HG03045 (cell line): ENCODE data around the gene DPEP3.
"Not testable (repeated sequence)": the region's sequence is repeated elsewhere in the genome, so short reads cannot be mapped to it uniquely, and the experiment has no call there.

Source experiments
- ATAC-seq: cut with Tn5 transposase; IDR thresholded peaks from one replicate; pipeline ENCODE4 v1.9.1; 2021; ENCODE audit warnings: mild to moderate bottlenecking, moderate library complexity; ENCODE audit not compliant: unreplicated experiment

DPEP3 gene

GRCh38 chr16:67993207-67994039 is 13.1 kb upstream of the DPEP3 start:
- ATAC-seq = peak; percentile 58

DNA sequence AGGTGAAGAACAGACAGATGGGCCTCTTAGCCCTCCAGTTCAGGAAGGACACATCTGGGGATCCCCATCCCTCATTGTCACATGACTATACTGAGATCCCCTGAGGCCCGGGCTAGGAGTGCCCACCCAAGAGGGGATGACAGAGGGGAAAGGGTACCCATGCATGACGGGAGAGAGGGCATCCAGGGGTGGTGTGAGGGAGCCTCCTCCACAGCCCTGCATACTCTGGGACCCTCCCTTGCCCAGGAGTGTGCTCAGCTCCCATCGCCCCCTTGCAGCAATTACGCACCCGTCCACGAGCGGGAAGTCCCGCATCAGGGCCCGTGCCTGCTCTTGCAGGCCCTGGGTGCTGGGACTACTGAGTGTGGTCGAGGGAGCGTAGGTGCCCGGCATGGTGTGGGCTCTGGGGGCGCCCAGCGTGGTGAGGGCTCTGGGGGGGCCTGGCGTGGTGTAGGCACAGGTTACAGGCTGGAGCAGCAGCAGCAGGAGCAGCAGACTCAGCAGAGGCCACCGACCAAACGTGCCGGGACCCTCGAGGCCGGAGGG is 12.4 kb upstream of the DPEP3 start:
- no peak for ATAC-seq

GRCh38 chr16:67990018-67990386 is 9.7 kb upstream of the DPEP3 start:
- no peak for ATAC-seq

- ATAC-seq = no peak
These were observed 9.2 kb upstream of the DPEP3 start for GRCh38 chr16:67989322-67990017.

GRCh38 chr16:67988675-67989074 is 8.4 kb upstream of the DPEP3 start:
- ATAC-seq = no peak

- no peak for ATAC-seq
These were observed 7.3 kb upstream of the DPEP3 start for GRCh38 chr16:67987460-67988160.

GRCh38 chr16:67986949-67987348 is 6.7 kb upstream of the DPEP3 start:
- ATAC-seq = no peak

DNA sequence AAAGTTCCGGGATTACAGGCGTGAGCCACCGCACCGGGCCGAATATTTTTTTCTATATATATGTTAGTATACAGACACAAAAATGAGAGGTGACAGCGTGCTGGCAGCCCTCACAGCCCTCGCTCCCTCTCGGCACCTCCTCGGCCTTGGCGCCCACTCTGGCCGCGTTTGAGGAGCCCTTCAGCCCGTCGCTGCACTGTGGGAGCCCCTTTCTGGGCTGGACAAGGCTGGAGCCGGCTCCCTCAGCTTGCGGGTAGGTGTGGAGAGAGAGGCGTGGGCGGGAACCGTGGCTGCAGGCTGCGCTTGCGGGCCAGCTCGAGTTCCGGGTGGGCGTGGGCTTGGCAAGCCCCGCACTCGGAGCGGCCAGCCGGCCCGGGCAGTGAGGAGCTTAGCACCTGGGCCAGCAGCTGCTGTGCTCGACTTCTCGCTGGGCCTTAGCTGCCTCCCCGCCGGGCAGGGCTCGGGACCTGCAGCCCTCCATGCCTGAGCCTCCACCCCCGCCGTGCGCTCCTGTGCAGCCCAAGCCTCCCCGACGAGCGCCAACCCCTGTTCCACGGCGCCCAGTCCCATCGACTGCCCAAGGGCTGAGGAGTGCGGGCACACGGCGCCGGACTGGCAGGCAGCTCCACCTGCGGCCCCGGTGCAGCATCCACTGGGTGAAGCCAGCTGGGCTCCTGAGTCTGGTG is 1.9 kb upstream of the DPEP3 start:
- ATAC-seq = no peak

DNA sequence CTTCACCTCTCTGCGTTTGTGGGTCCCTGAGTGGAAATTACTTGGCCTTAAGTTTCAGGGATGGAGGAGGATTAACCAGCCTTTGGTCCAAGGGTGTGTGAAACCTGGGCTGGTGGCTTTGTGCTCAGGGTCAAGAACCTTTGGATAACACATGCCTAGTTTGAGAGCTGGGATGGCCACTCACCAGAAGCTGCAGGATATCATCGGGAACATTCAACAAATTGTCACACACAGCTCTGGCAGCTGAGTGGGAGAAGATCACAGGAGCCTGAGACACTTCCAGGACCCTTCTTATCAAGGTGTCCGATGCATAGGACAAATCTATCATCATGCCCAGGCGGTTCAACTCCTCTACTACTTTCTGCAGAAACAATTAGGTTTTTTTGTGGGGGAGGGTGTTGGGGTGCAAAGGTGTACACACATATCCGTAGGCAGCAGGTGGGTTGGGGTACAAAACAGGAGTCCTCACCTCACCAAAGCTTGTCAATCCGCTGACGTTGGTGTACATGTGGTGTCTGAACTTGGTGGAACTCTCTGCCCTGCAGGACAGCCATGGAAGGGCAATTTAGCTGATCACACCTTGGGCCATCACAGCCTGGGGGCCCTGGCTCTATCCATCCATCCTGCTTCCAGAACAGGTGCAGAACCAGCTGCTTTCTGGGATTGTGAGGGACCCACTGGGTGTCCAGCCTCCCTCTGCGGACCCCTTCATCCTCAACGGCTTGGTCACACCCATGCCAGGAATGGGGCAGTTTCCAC is 2.7 kb downstream of the DPEP3 start:
- no peak for ATAC-seq

GRCh38 chr16:67977005-67977404 is 3.3 kb downstream of the DPEP3 start:
- no peak for ATAC-seq

DNA sequence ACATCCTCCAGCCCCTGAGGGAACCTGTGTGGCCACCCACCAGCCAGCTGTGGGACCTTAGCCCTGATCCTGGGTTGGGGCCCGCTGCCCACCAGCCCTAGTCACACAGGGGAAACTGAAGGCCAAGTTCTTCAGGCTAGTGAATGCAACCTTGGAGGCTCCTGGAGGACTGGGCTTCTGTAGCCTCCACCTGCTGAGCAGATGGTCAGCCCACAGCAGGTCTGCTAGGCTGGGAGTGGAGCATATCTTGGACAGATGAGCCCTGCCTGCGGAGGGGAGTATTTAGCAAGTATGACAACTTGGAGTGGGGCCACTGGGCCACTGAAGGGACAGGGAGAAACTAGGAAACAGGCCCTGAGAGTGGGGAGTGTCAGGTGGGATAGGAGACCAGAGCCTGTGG is 4.1 kb downstream of the DPEP3 start:
- no peak for ATAC-seq

DNA sequence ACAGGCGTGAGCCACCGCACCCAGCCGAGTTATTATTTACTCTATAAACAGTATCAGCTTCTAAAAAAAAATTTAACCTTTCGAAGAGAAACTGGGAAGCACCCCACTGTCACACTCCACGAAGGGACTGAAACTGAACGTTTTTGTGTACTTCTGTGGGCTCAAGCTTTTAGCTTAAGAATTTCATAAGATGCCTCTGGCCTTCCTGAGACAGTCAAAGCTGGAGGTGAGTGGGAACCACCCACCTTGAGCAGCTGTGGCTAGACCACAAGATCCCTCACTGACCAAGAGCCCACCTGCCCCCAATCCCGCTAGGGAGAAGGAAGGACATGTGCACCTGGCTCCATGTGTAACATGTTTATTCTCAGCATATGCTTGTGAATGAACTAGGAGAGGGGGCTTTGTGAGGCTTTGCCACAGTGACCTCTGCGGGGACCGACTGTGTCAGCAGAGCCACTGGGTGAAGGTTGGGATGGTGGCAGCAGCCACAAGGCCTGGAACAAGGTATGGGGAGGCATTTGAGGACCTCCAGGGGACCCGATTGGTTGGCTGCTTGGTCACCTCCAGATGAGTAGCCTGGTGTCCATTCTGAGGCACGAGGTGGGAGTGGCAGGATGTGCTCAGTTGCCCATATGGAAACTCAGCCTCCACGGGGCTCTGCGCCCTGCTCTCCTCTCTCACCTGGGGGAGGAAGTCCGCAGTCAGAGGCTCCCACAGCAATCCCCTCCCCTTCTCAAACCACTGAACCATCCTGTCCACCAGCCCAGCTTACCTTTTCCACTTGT is 4.8 kb downstream of the DPEP3 start:
- ATAC-seq = peak; percentile 46

GRCh38 chr16:67972285-67972684 is 8.0 kb downstream of the DPEP3 start:
- not testable (repeated sequence) for ATAC-seq

DNA sequence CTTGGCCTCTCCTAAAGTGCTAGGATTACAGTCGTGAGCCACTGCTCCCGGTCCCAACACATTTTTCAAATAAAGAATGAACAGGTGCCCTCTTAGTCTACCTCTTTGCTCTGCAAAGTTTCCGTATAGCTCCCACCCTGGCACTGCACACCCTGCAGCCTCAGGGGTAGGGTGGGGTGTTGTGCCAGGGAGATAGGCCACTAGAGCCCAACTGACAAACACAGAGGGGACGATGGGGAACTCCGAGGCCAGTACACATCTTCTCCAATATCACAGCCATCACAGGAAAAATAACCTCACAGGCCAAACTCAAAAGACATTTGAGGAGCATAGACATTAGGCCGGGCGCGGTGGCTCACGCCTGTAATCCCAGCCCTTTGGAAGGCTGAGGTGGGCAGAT is 9.2 kb downstream of the DPEP3 start:
- ATAC-seq = no peak

GRCh38 chr16:67969254-67970039 is 10.9 kb downstream of the DPEP3 start:
- ATAC-seq = no peak

- peak; percentile 83 for ATAC-seq
These were observed 11.7 kb downstream of the DPEP3 start, which contains the start of gene SLC12A4 for GRCh38 chr16:67968400-67969253. Gene SLC12A4, minus strand, starts transcription at chr16:67968637. Its CDS starts 84 bp downstream, at chr16:67968553.

DNA sequence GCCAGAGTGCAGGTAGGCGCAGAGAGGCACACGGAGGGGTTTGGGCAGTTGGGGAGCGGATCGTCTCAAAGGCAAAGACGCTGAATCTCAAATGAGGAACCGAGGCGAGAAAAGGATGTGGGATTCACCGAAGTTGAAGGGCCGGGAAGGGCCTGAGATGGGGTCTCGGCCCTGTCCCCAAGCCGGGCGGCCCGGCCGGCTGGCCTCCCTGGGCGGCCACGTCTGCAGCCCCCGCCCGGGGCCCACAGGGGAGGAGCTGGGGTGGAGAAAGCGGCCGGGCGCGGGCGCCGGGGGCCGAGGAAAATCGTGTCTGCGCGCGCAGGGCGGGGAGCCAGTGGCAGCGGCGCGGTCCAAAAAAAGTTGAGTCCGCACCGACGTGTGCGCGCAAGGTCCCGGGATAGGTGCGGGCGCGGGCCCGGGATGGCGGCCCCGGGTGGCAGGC is 12.3 kb downstream of the DPEP3 start:
- peak; percentile 21 for ATAC-seq
